Coronary artery (tissue), 2 donors: ENCODE measurements around the gene USP7.
"Not testable (repeated sequence)": the region's sequence is repeated elsewhere in the genome, so short reads cannot be mapped to it uniquely, and the experiment has no call there.

ENCODE experiments used
- DNase-seq: peaks from one replicate; pipeline ENCODE4 v3.0.0-alpha.2; 2017; ENCODE audit warnings: low spot score
- H3K27ac ChIP-seq, 2 donors: fragments of 200-600 bp; sonication (generic); one replicate each; pipeline ENCODE4 v1.5.1; 2016 to 2019
- H3K4me3 ChIP-seq: fragments of 200-600 bp; sonication (generic); 2 replicates; pipeline ENCODE4 v1.5.1; 2016; ENCODE audit warnings: mild to moderate bottlenecking, moderate library complexity
- TF ChIP-seq, protein P1 (sequence below): fragments of 200-600 bp; sonication (generic); IDR thresholded peaks from one replicate; pipeline ENCODE4 v1.5.1; 2019; ENCODE audit warnings: antibody characterized with exemption

USP7 gene

DNA sequence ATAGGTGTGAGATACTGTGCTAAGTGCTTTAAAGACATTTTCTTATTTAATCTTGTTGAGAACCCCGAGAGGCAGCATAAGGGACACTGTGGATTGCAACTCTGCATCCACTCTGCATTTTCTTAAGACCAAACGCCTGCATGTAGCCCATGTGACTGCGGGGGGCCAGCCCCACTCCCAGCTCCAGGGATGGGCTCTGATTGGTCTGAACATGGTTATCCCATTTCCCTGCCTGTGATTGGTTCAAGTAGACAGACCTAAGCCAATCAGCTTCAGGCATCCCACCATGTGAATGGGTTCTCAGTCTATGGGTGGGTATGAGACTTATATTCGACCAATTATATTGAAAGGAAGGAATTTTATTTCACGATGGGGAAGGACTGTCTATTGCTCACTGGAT lies 33.2 kb upstream of the USP7 start:
- H3K4me3 ChIP-seq: no peak overlapping the region
- TF ChIP-seq, protein P1, sequence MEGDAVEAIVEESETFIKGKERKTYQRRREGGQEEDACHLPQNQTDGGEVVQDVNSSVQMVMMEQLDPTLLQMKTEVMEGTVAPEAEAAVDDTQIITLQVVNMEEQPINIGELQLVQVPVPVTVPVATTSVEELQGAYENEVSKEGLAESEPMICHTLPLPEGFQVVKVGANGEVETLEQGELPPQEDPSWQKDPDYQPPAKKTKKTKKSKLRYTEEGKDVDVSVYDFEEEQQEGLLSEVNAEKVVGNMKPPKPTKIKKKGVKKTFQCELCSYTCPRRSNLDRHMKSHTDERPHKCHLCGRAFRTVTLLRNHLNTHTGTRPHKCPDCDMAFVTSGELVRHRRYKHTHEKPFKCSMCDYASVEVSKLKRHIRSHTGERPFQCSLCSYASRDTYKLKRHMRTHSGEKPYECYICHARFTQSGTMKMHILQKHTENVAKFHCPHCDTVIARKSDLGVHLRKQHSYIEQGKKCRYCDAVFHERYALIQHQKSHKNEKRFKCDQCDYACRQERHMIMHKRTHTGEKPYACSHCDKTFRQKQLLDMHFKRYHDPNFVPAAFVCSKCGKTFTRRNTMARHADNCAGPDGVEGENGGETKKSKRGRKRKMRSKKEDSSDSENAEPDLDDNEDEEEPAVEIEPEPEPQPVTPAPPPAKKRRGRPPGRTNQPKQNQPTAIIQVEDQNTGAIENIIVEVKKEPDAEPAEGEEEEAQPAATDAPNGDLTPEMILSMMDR: no peak
- no peak for DNase-seq
- no peak overlapping the region for H3K27ac ChIP-seq

DNA sequence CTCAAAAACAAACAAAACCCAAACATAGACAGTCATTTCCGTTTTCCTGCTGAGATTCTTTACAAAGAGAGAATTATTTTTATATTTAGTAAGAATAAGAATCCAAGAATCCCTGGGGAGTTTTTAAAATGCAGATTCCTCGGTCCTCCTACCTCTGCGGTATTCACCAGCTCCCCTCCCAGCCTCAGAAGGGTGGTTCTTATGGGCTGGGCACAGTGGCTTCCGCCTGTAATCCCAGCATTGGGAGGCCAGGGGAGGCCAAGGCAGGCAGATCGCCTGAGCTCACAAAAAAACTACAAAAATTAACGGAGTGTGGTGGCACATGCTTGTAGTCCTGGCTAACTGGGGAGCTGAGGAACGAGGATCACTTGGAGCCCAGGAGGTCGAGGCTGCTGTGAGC lies 26.7 kb upstream of the USP7 start:
- Histone ChIP-seq H3K4me3 (no peak overlapping the region), H3K27ac (no peak overlapping the region)
- DNase-seq: no peak
- TF ChIP-seq, protein P1: no peak

DNA sequence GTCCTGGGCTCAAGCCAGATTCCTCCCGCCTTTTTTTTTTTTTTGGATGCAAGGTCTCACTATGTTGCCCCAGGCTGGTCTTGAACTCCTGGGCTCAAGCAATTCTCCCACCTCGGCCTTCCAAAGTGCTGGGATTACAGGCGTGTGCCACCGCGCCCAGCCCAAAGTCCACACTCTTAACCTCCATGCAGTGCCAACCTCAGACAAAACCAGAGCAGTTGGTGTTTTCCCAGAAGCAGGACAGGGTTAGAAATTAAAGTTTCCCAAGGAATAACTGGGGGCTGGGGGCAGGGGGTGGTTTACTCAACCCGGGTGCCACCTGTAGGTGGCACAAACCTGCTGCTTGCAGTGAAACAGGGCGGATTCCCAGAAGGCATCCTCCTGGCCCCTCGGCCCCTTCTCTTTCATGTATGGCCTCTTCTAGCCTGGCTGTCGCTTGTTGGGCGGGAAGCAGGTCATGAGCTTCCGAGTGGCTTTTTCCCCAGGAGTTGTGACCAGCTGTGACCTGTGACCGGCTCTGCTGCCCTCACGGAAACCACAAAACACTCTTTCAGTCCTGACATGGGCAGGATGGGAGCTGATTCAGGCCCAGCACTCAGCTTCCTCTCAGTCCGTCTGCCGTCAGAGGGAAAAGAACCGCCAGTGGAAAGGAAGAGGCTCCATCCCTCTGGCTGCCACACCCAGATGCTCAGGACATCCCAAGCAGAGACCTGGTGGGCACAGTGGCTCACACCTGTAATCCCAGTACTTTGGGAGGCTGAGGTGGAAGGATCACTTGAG lies 25.6 kb upstream of the USP7 start:
- Histone ChIP-seq H3K27ac (no peak overlapping the region), H3K4me3 (no peak overlapping the region)
- TF ChIP-seq, protein P1: no peak
- DNase-seq: no peak

DNA sequence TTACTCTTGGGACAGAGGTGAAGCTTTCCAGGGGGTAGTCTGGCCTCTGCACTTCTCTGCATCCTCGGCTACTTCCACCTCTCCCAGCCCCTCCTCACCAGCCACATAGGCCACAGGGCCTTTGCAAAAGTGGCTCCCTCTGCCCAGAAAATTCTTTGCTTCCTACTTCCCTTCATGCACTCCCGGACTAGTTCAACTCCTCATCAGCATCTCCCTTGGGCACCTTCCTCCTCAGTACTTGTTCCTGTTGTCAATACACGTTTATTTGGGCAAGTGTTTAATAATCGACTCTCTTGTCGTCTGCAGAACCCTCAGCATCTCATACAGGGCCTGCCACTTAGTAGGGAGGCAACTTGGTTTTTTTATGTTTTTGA lies 23.1 kb upstream of the USP7 start:
- no peak for DNase-seq
- TF ChIP-seq, protein P1: no peak
- H3K27ac ChIP-seq: no peak overlapping the region
- H3K4me3 ChIP-seq: no peak overlapping the region

DNA sequence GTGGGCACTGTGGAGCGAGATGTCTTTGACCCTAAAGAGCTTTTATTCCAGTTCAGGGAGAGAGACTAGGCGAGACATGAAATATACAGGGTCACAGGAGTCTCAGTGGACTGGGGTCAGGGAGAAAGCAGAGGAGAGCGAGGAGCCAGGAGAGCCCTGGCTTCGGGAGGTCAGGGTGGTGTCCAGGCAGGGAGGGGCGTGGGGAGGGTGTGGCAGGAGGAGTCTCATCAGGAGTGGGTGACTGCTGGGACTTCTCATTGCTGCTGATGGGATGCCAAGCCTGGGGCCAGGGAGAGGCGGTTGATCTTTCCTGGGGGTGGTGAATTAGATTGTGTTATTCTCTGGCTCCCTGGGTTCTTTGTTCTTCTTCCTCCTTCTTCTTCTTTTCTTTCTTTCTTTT lies 22.4 kb upstream of the USP7 start:
- Histone ChIP-seq H3K27ac (no peak overlapping the region), H3K4me3 (no peak overlapping the region)
- TF ChIP-seq, protein P1: no peak
- no peak for DNase-seq

DNA sequence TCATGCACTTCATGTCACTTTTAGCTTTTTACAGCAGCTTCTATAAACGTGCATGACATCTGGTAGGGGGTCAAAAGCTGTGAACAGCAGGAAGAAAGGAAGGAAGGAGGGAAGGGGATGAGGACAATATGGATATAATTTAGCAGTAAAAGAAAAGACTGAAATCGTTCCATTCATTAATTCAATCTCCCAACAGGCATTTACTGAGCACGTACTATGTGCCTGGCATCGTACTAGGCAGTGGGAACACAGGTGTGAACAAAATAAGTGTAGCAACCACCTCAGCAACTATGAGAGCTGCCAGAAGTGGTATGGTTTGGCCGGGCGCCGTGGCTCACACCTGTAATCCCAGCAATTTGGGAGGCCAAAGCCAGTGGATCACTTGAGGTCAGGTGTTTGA lies 19.1 kb upstream of the USP7 start:
- TF ChIP-seq, protein P1: no peak
- DNase-seq: no peak
- Histone ChIP-seq H3K4me3 (no peak overlapping the region), H3K27ac (no peak overlapping the region)

DNA sequence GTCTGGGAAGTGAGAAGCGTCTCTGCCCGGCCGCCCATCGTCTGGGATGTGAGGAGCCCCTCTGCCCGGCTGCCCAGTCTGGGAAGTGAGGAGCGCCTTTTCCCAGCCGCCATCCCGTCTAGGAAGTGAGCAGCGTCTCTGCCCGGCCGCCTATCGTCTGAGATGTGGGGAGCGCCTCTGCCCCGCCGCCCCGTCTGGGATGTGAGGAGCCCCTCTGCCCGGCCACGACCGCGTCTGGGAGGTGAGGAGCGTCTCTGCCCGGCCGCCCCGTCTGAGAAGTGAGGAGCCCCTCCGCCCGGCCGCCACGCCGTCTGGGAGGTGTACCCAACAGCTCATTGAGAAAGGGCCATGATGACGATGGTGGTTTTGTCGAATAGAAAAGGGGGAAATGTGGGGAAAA lies 18.2 kb upstream of the USP7 start:
- DNase-seq, H3K4me3 ChIP-seq, H3K27ac ChIP-seq: not testable (repeated sequence)

DNA sequence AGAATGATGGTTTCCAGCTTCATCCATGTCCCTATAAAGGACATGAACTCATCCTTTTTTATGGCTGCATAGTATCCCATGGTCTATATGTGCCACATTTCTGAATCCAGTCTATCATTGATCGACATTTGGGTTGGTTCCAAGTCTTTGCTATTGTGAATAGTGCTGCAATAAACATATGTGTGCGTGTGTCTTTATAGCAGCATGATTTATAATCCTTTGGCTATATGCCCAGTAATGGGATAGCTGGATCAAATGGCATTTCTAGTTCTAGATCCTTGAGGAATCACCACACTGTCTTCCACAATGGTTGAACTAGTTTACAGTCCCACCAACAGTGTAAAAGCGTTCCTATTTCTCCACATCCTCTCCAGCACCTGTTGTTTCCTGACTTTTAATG lies 12.5 kb upstream of the USP7 start:
- H3K27ac ChIP-seq, DNase-seq, H3K4me3 ChIP-seq: not testable (repeated sequence)
